HG02623 (cell line): Measurements from ENCODE around the gene ATG9B.
A peak's percentile ranks its signal among the peaks of the same experiment; 100 is the strongest.
"Not testable (repeated sequence)": the region's sequence is repeated elsewhere in the genome, so short reads cannot be mapped to it uniquely, and the experiment has no call there.

ENCODE experiments used
- ATAC-seq: cut with Tn5 transposase; IDR thresholded peaks from one replicate; pipeline ENCODE4 v1.9.1; 2021; ENCODE audit warnings: moderate library complexity; ENCODE audit not compliant: unreplicated experiment

The ATG9B gene

GRCh38 chr7:151038951-151039849, 14.9 kb upstream of the ATG9B start:
- no peak for ATAC-seq

- no peak for ATAC-seq
These were observed 11.6 kb upstream of the ATG9B start for GRCh38 chr7:151035902-151036301.

- no peak for ATAC-seq
These were observed 10.9 kb upstream of the ATG9B start for GRCh38 chr7:151035026-151035717.

- ATAC-seq, result no peak
These were observed 10.2 kb upstream of the ATG9B start for GRCh38 chr7:151034312-151035025.

- no peak for ATAC-seq
These were observed 9.6 kb upstream of the ATG9B start for GRCh38 chr7:151033864-151034249.

- ATAC-seq, result no peak
These were observed 8.9 kb upstream of the ATG9B start for GRCh38 chr7:151032936-151033863.

GRCh38 chr7:151031011-151031410, 6.7 kb upstream of the ATG9B start:
- ATAC-seq, result no peak

GRCh38 chr7:151028948-151029501, 4.7 kb upstream of the ATG9B start:
- ATAC-seq, result no peak

- peak; percentile 98 for ATAC-seq
These were observed 4.0 kb upstream of the ATG9B start, which contains the start of gene ABCB8 for GRCh38 chr7:151028131-151028947. Gene ABCB8, plus strand, starts transcription at chr7:151028450. Its CDS starts 66 bp downstream, at chr7:151028516.

GRCh38 chr7:151027728-151028130, 3.4 kb upstream of the ATG9B start:
- not testable (repeated sequence) for ATAC-seq

GRCh38 chr7:151026771-151027727, 2.8 kb upstream of the ATG9B start:
- ATAC-seq, result not testable (repeated sequence)

GRCh38 chr7:151025924-151026671, 1.8 kb upstream of the ATG9B start:
- no peak for ATAC-seq

- ATAC-seq, result no peak
These were observed 1.1 kb downstream of the ATG9B start for GRCh38 chr7:151023232-151023631.

- ATAC-seq, result no peak
These were observed 4.1 kb downstream of the ATG9B start for GRCh38 chr7:151020231-151020630.

GRCh38 chr7:151019130-151019447, 5.2 kb downstream of the ATG9B start:
- ATAC-seq, result no peak

GRCh38 chr7:151018421-151019129, 5.7 kb downstream of the ATG9B start:
- peak; percentile 7 for ATAC-seq

GRCh38 chr7:151017953-151018420, 6.3 kb downstream of the ATG9B start:
- ATAC-seq, result peak; percentile 56
